A673 (cell line): ENCODE measurements around the gene PLD4. TPM values are rescaled to one million over a fixed set of nuclear protein-coding genes. Genes with fewer than 3 reads are reported as not detected.

Experiments used
- BruUV-seq: library from RNA; stranded (reverse); fragments of 400-500 nt; replicated peaks from 2 replicates; lab custom pipeline; 2021; lab: Mats Ljungman, UMichigan
- CTCF ChIA-PET: fragments of 300-600 bp; sonication (Branson Sonifier 250); formaldehyde crosslinking; loops from one replicate; lab custom pipeline; 2022; ENCODE audit warnings: antibody characterized with exemption; lab: Charles Lee
- POLR2A ChIA-PET: fragments of 300-600 bp; sonication (Branson Sonifier 250); formaldehyde crosslinking; loops from one replicate; lab custom pipeline; 2022; ENCODE audit warnings: antibody characterized with exemption; ENCODE audit not compliant: low non-redundant PET; lab: Charles Lee
- DNase-seq: peaks from one replicate; pipeline ENCODE4 v3.0.0-alpha.2; 2015; ENCODE audit warnings: low spot score
- H3K27ac ChIP-seq: fragments of 200-600 bp; sonication (generic); 2 replicates; pipeline ENCODE4 v1.5.1; 2016; ENCODE audit warnings: mixed run types, low read depth, mild to moderate bottlenecking, mixed read lengths, antibody characterized with exemption, low read length; ENCODE audit not compliant: poor library complexity, severe bottlenecking
- H3K27me3 ChIP-seq: fragments of 200-600 bp; sonication (generic); replicated peaks from 2 replicates; pipeline ENCODE4 v1.6.1; 2017; ENCODE audit warnings: mixed run types, low read depth, mild to moderate bottlenecking, mixed read lengths, antibody characterized with exemption, low read length; ENCODE audit not compliant: insufficient read depth, poor library complexity
- H3K36me3 ChIP-seq: fragments of 200-600 bp; sonication (generic); 2 replicates; pipeline ENCODE4 v1.6.1; 2016; ENCODE audit warnings: mixed run types, mild to moderate bottlenecking, mixed read lengths, antibody characterized with exemption, low read length; ENCODE audit not compliant: insufficient read depth, poor library complexity, severe bottlenecking
- H3K4me1 ChIP-seq: fragments of 200-600 bp; sonication (generic); 2 replicates; pipeline ENCODE4 v1.6.1; 2017; ENCODE audit warnings: mixed run types, mild to moderate bottlenecking, mixed read lengths, antibody characterized with exemption, low read length; ENCODE audit not compliant: insufficient read depth, poor library complexity, severe bottlenecking
- H3K4me3 ChIP-seq: fragments of 200-600 bp; sonication (generic); 2 replicates; pipeline ENCODE4 v1.5.1; 2016; ENCODE audit warnings: low read depth, mixed run types, mild to moderate bottlenecking, mixed read lengths, low read length; ENCODE audit not compliant: poor library complexity, severe bottlenecking
- H3K9me3 ChIP-seq: fragments of 200-600 bp; sonication (generic); 2 replicates; pipeline ENCODE4 v1.6.1; 2016; ENCODE audit warnings: mixed run types, low read depth, mild to moderate bottlenecking, mixed read lengths, antibody characterized with exemption, low read length; ENCODE audit not compliant: poor library complexity, severe bottlenecking
- EZH2 ChIP-seq: fragments of 200-600 bp; sonication (generic); IDR thresholded peaks from 2 replicates; pipeline ENCODE4 v1.6.1; 2017; ENCODE audit warnings: borderline replicate concordance, low read depth, mild to moderate bottlenecking, mixed read lengths, antibody characterized with exemption, low read length; ENCODE audit not compliant: poor library complexity, severe bottlenecking
- intact Hi-C: fragments of 100-400 bp; cut with micrococcal nuclease; formaldehyde crosslinking; loops from one replicate; pipeline ENCODE4 v1.10.0; 2022; ENCODE audit not compliant: unreplicated experiment
- total RNA-seq: library from RNA; stranded (reverse); gene quantifications from 2 replicates; pipeline ENCODE4 v1.2.3, GENCODE V29; 2021
- TF ChIP-seq, protein P1 (sequence below): fragments of 300-800, 200-600 bp; sonication (generic); conservative IDR thresholded peaks from 2 replicates; pipeline ENCODE4 v1.5.1; 2017; ENCODE audit warnings: low read depth, mild to moderate bottlenecking, antibody characterized with exemption, low read length, moderate library complexity, mixed read lengths

The PLD4 gene
- total RNA-seq, 1 experiment from 2014 or later, result not detected

DNA sequence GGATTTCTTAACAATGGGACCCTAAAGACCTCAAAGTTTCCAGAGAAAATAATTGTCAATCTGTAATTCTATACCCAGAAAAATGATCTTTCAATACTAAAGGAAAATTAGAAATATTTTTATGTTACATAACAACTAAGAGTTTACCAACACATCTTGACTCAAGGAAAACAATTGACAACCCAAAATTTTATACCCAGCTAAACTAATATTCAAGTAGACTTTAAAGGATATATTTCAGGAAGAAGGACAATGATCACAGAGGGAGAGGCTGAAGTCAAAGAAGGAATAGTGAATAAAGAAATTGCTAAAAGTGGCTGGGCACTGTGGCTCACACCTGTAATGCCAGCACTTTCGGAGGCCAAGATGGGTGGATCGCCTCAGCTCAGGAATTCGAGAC lies 12.6 kb upstream of the PLD4 start:
- CTCF ChIA-PET, result no interaction called here
- no peak overlapping the region for H3K4me3 ChIP-seq
- no peak for TF ChIP-seq EZH2
- TF ChIP-seq, protein P1, sequence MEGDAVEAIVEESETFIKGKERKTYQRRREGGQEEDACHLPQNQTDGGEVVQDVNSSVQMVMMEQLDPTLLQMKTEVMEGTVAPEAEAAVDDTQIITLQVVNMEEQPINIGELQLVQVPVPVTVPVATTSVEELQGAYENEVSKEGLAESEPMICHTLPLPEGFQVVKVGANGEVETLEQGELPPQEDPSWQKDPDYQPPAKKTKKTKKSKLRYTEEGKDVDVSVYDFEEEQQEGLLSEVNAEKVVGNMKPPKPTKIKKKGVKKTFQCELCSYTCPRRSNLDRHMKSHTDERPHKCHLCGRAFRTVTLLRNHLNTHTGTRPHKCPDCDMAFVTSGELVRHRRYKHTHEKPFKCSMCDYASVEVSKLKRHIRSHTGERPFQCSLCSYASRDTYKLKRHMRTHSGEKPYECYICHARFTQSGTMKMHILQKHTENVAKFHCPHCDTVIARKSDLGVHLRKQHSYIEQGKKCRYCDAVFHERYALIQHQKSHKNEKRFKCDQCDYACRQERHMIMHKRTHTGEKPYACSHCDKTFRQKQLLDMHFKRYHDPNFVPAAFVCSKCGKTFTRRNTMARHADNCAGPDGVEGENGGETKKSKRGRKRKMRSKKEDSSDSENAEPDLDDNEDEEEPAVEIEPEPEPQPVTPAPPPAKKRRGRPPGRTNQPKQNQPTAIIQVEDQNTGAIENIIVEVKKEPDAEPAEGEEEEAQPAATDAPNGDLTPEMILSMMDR, result no peak
- H3K27ac ChIP-seq, result no peak overlapping the region
- no peak for DNase-seq
- intact Hi-C loops, result no loop called here
- H3K9me3 ChIP-seq, result peaks cover 11% of the 10 kb centered on the region
- no peaks in the 10 kb centered on the region for H3K36me3 ChIP-seq
- POLR2A ChIA-PET, result no interaction called here
- H3K4me1 ChIP-seq, result no peaks in the 10 kb centered on the region
- H3K27me3 ChIP-seq, result peaks cover 28% of the 10 kb centered on the region
- no TSS peak for BruUV-seq

DNA sequence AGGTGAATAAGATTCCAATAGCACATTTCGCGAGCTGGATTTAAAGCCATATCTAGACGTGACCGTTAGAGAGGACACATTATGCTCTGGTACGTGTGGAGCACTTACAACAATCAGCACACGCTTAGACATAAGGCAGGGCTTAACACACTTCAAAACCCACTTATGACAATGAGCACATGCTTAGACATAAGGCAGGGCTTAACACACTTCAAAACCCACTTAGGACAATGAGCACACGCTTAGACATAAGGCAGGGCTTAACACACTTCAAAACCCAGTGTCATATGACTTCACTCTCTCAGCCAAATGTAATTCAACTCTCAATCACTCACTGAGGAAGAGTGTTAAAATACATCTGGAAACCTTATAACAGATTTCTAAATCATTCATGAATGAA lies 11.2 kb upstream of the PLD4 start:
- no peak for DNase-seq
- ChIA-PET POLR2A (no interaction called here), CTCF (no interaction called here)
- no TSS peak for BruUV-seq
- Histone ChIP-seq H3K4me3 (no peak overlapping the region), H3K36me3 (no peaks in the 10 kb centered on the region), H3K9me3 (peaks cover 11% of the 10 kb centered on the region), H3K27ac (no peak overlapping the region), H3K27me3 (peaks cover 28% of the 10 kb centered on the region), H3K4me1 (no peaks in the 10 kb centered on the region)
- TF ChIP-seq, protein P1, result no peak
- TF ChIP-seq EZH2, result no peak
- intact Hi-C loops, result no loop called here

DNA sequence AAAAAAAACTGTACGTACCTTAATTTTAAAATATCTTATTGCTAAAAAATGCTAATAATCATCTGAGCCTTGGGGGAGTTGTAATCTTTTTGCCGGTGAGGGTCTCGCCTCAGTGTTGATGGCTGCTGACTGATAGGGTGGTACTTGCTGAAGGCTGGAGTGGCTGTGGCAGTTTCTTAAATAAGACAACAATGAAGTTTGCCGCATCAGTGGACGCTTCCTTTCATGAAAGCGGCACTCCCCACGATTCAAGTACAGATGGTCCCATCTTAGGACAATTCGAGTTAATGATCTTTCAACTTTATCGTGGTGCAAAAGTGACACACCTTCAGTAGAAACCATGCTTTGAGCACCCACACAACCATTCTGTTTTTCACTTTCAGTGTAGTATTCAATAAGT lies 7.6 kb upstream of the PLD4 start:
- Histone ChIP-seq H3K27me3 (peaks cover 28% of the 10 kb centered on the region), H3K4me1 (no peaks in the 10 kb centered on the region), H3K36me3 (no peaks in the 10 kb centered on the region), H3K9me3 (peaks cover 1% of the 10 kb centered on the region), H3K27ac (no peak overlapping the region), H3K4me3 (no peak overlapping the region)
- intact Hi-C loops, result no loop called here
- CTCF ChIA-PET, result no interaction called here
- no peak for DNase-seq
- no TSS peak for BruUV-seq
- POLR2A ChIA-PET, result no interaction called here
- no peak for TF ChIP-seq EZH2
- TF ChIP-seq, protein P1, result no peak
